GM19438 (cell line): Measurements from ENCODE around the gene MGARP.
"Not testable (repeated sequence)": the region's sequence is repeated elsewhere in the genome, so short reads cannot be mapped to it uniquely, and the experiment has no call there.

Source experiments
- ATAC-seq: cut with Tn5 transposase; IDR thresholded peaks from one replicate; pipeline ENCODE4 v1.9.1; 2021; ENCODE audit warnings: low read depth; ENCODE audit not compliant: unreplicated experiment

The MGARP gene

DNA sequence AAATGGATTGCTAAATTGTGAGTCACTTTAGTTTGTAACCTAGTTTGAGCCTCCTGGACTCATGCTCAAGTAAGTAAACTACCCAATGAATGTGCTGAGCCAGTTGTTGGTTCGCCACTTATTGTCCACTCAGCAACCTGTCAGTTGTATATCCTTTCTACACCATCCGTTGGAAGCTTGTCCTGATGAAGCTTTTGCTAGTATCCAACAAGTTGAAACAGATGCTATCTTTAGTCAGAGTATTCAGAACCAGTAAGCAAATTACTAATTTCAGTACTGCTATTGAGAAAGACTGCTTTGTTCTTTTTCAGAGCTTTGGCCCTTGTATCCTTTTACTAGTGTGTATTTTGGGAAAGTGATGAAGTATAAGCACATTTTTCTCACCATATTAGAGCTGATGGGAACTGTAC, 17.0 kb upstream of the MGARP start:
- ATAC-seq, result no peak

DNA sequence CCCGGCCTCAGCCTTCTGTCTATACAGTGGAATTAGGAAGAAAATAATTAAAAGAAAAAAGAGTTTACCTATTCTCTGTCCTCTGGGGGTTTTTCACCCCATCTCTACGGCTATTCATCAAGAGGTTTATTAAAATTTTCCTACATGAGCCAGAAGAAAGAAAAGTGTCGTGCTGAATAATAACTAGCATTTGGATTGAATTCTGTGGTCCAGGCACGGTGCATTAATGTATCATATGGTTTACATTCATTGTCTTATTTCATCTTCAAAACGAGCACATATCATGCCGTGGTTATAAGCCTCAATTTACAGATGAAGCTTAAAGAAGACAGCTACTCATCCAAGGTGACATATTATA, 15.9 kb upstream of the MGARP start:
- no peak for ATAC-seq

- peak; percentile 92 for ATAC-seq
Observed at GRCh38 chr4:139295206-139295941, 15.3 kb upstream of the MGARP start.

- ATAC-seq, result no peak
Observed at GRCh38 chr4:139286186-139286698, 6.2 kb upstream of the MGARP start.

DNA sequence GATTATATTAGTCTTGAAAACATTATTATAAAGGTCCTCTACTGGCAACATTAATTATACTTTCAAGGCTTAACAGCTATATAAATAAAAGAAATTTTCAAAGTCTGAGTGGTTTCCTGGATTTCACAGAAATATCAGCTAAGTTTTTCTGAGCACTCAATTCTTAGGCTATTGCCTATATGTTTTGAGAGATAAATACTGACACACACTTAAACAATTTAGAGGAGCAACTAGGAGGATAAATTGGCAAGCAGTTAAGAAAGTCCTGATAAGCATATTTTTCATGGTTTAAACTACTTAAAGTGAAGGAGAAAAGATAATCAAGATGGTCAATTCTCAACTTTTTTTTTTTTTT, 2.7 kb upstream of the MGARP start:
- ATAC-seq, result no peak

- ATAC-seq, result no peak
Observed at GRCh38 chr4:139282065-139282720, 2.2 kb upstream of the MGARP start.

- no peak for ATAC-seq
Observed at GRCh38 chr4:139278912-139279759, 889 bp downstream of the MGARP start.

DNA sequence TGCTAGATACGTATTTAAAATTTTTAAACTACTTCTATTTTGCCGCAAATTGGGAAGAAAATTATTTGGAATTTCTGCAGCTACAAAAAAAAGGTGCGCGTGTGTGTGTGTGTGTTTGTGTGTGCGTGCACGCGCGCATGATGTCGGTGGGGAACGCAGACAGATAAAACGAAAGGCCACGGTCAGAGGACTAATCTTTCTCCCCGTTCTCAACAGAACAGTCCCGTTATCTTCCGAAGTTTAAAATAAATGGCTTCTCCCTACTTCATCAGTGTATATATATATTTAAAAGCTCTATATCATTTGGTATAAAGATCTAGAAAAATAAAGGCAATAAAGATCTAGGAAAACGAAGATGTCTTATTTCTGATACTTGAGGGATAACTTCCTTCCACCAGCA, 1.5 kb downstream of the MGARP start:
- no peak for ATAC-seq

DNA sequence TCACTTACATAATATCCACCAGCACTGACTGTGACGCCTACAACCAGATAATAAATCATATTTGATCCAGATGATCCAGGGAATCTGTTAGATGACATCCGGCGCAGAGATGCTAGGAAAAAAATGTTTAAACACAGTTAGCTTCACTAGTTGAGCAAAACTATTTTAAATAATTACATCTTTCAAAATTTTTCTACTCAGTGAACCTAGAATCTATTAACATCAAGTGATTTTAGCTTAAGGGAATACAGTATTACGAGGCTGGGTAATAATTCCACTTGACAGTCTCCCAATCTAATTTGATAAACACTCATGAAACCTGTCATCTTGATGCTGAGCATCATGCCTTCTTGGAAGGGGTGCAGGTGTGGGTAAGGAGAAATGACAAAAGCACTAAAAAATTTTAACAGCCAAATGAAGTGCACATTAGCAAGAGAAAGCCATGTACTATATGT, 4.7 kb downstream of the MGARP start:
- no peak for ATAC-seq

- ATAC-seq, result no peak
Observed at GRCh38 chr4:139274790-139275189, 5.2 kb downstream of the MGARP start.

GRCh38 chr4:139273835-139274234, 6.2 kb downstream of the MGARP start:
- ATAC-seq, result no peak

GRCh38 chr4:139267301-139267700, 12.7 kb downstream of the MGARP start:
- no peak for ATAC-seq

DNA sequence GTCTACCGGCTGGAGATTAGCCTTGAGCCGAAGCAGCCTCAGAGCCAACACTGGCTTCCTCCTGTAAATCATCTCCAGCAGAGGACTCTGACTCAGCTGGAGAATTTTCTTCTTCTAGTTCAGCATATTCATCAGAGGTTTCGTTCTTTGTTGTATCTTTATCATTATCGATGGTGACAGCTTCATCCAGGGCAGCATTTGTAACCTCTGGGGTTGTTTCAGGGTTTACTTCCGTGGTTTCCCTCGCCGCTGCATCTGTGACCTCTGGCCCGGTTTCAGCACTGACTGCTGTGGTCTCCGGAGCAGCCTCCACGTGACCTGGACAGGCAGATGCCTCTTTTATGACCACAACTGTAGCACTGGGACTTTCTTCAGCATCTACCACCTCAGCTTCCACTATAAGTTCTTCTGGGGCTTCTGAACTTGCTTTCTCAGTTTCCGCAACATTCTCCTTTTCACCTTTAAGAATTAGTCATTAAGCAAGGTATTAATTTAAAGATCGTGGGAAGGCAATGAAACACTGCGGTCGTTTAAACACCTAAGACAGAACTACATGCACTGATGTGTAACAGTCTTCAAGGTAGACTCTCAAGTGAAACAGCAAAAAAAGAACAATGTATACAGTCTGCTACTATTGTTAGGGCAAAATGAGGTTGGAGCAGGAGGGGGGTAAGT, 13.3 kb downstream of the MGARP start:
- peak; percentile 96 for ATAC-seq

DNA sequence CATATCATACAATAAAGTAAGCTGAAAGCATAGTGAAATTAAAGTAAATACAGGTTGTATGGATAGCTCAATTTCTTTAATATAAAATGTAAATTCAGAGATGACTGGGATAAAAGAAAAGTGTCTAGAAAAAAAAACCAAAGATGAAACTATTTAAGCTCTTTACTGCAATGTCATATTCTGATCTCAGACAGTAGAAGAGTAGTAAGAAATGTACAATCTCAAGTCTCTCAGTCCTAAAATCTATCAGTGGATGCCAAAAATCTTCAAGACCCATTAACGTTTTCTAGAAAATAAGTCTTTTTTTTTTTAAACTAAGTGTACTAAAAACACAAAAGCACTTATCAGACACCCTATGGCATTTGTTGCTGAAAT, 13.8 kb downstream of the MGARP start:
- ATAC-seq, result no peak

GRCh38 chr4:139265654-139266053, 14.4 kb downstream of the MGARP start:
- ATAC-seq, result no peak

DNA sequence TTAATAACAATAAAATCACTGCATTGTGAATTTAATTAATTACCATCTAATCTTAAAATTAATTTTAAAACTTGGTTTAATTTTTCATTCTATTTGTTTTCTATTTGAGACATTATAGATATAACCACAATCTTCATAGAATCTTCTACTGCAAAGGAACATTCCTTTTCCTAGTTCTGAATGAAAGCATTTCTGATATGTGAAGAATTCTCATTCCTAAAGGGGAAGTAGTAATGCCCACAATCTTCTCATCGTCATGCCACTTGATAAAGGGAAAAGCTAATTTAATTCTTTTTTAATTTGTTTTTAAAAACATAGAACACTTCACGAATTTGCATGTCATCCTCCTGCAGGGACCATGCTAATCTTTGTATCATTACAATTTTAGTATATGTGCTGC, 23.7 kb downstream of the MGARP start:
- ATAC-seq, result no peak

GRCh38 chr4:139255581-139255980, 24.4 kb downstream of the MGARP start:
- not testable (repeated sequence) for ATAC-seq

DNA sequence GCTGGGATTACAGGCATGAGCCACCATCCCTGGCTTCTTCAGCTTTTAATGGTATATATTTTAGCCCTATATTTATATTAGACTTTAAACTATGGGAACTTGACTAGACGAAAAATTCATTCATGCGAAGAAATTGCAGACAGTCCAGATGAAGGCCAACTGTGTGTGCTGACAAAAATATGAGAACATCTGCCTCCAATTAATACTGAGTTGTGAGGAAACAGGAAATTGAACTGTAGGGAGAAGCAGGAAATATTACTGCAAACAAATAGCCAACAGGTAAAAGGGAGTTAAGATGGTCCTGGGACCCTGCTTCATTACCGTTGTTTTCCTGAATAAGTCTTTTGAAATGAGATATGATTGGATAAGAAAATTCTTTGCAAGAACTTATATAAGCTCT, 26.3 kb downstream of the MGARP start:
- no peak for ATAC-seq

GRCh38 chr4:139253046-139253445, 27.0 kb downstream of the MGARP start:
- no peak for ATAC-seq

DNA sequence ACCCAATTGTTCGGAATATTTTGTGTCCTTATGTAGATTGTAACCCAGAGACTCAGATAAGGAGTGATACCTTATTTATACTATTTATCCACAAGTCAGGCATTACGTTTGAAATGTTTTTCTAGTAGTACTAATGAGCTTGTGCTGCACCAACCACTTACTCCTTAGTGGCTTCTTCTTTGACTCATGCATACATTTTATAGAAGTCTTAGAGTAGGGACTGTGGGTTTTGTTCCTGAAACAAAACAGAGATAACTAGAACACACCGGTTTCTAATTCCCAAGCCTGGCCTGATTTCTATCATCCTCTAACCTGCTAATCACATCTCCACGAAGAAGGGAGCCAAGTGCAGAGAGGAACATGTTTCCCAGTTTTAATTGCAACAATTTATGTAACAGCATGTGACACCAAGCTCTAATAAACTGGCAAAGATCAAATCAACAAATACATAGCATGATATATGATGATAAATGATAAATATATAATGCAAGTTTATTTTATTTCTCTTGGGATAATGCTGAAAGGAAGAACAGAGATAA, 32.3 kb downstream of the MGARP start:
- no peak for ATAC-seq

DNA sequence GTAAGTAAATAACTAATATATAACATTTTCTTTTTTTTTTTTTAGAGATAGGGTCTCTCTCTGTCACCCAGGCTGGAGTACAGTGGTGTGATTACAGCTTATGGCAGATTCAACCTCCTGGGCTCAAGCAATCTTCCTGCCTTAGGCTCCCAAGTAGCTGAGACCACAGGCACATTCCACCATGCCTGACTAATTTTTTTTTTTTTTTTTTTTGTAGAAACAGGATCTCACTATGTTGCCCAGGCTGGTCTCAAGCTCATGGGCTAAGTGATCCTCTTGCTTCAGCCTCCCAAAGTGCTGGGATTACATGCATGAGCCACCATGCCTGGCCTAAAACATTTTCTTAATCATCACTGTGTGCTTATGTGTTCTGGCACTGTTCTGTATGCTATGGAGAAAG, 32.8 kb downstream of the MGARP start:
- no peak for ATAC-seq
